Natural killer cell (primary cell): ENCODE results near the gene ERCC6L. TPM values are rescaled to one million over a fixed set of nuclear protein-coding genes. Genes with fewer than 3 reads are reported as not detected.
"Not testable (repeated sequence)": the region's sequence is repeated elsewhere in the genome, so short reads cannot be mapped to it uniquely, and the experiment has no call there.

Source experiments
- ATAC-seq, 3 donors: fragments of 150-1000 bp in 2 of 3; fragments of 200-7000 bp in 1 of 3; cut with Tn5 transposase; 1 replicate in 1 of 3; 2 replicates in 2 of 3; pipeline ENCODE4 v1.10.0; 2021; ENCODE audit warnings: mild to moderate bottlenecking in 2 of 3, moderate library complexity in 2 of 3
- DNase-seq, 2 donors: peaks; one replicate each; pipeline versions ENCODE4 v3.0.0 to v3.0.0-alpha.2; 2013 to 2021; ENCODE audit warnings: mixed read lengths in 1 of 2
- H3K27ac ChIP-seq: one replicate; pipeline ENCODE4 v1.5.1; 2013; ENCODE audit warnings: mild to moderate bottlenecking, low read length
- H3K27me3 ChIP-seq: one replicate; pipeline ENCODE4 v1.6.1; 2013; ENCODE audit warnings: low read length; ENCODE audit not compliant: control insufficient read depth, insufficient read depth
- H3K36me3 ChIP-seq: one replicate; pipeline ENCODE4 v1.6.1; 2013; ENCODE audit warnings: low read length; ENCODE audit not compliant: control insufficient read depth, insufficient read depth
- H3K4me1 ChIP-seq: one replicate; pipeline ENCODE4 v1.6.1; 2013; ENCODE audit warnings: low read length; ENCODE audit not compliant: control insufficient read depth, insufficient read depth
- H3K4me3 ChIP-seq: one replicate; pipeline ENCODE4 v1.5.1; 2013; ENCODE audit warnings: low read length
- H3K9me3 ChIP-seq: one replicate; pipeline ENCODE4 v1.6.1; 2013; ENCODE audit warnings: low read length; ENCODE audit not compliant: control insufficient read depth, insufficient read depth
- H3K27ac Mint-ChIP-seq, 2 donors: one replicate each; pipeline ENCODE4 v1.8.0; 2022; ENCODE audit warnings: mild to moderate bottlenecking in 2 of 2, mixed read lengths in 2 of 2, moderate library complexity in 1 of 2
- H3K27me3 Mint-ChIP-seq, 2 donors: one replicate each; pipeline ENCODE4 v1.8.0; 2022; ENCODE audit warnings: low read depth in 2 of 2, mixed read lengths in 2 of 2
- H3K36me3 Mint-ChIP-seq: one replicate; pipeline ENCODE4 v1.8.0; 2022; ENCODE audit warnings: mixed read lengths
- H3K4me1 Mint-ChIP-seq, 2 donors: one replicate each; pipeline ENCODE4 v1.8.0; 2022; ENCODE audit warnings: mixed read lengths in 2 of 2
- H3K4me3 Mint-ChIP-seq: one replicate; pipeline ENCODE4 v1.8.0; 2022; ENCODE audit warnings: mild to moderate bottlenecking, moderate library complexity, mixed read lengths
- H3K9me3 Mint-ChIP-seq, 2 donors: one replicate each; pipeline ENCODE4 v1.8.0; 2022; ENCODE audit warnings: mixed read lengths in 2 of 2
- CTCF ChIP-seq: fragments of 200-600 bp; IDR thresholded peaks from one replicate; pipeline ENCODE4 v1.8.0; 2022; ENCODE audit warnings: antibody characterized with exemption
- WGBS: methylation state at CpG from one replicate; pipeline ENCODE4 v1.1.7; 2013; ENCODE audit warnings: missing lambda C conversion rate; ENCODE audit not compliant: insufficient coverage; 5-methylcytosine and 5-hydroxymethylcytosine counted together
- intact Hi-C: fragments of 100-400 bp; cut with micrococcal nuclease; formaldehyde crosslinking; loops from one replicate; pipeline ENCODE4 v1.14.2; 2022
- total RNA-seq, 4 donors: library from RNA; stranded (reverse); fragments of 120-200 nt in 1 of 4; gene quantifications; one replicate each; pipeline versions ENCODE4 v1.2.3 to v1.2.4, GENCODE V29; 2013 to 2022

Gene ERCC6L
- total RNA-seq, 3 donors from 2014 or later (not counting 1 experiment from before 2014, with no cell fraction given) = 0.13 to 0.54 (median 0.28) TPM

- Mint-ChIP-seq H3K27me3 (no peaks in the 10 kb centered on the region), H3K27ac (no peak overlapping the region), H3K36me3 (no peaks in the 10 kb centered on the region), H3K4me1 (no peaks in the 10 kb centered on the region), H3K4me3 (peak overlapping the region; percentile 10), H3K9me3 (no peaks in the 10 kb centered on the region)
- intact Hi-C loops = no loop called here
- Histone ChIP-seq H3K4me3 (no peak overlapping the region), H3K36me3 (no peaks in the 10 kb centered on the region), H3K27me3 (no peaks in the 10 kb centered on the region), H3K27ac (no peak overlapping the region), H3K9me3 (no peaks in the 10 kb centered on the region), H3K4me1 (peaks cover 8% of the 10 kb centered on the region)
- 100% methylated on average over 3 of the region's 4 CpGs for WGBS
- DNase-seq (no peak), ATAC-seq (no peak)
- TF ChIP-seq CTCF = no peak
Measured at GRCh38 chrX:72236841-72237240, 2.0 kb downstream of the ERCC6L start.

GRCh38 chrX:72230290-72230689 is 8.5 kb downstream of the ERCC6L start:
- ATAC-seq (no peak), DNase-seq (no peak)
- WGBS = 100% methylated on average over 2 of the region's 3 CpGs
- Histone ChIP-seq H3K36me3 (no peaks in the 10 kb centered on the region), H3K27ac (no peak overlapping the region), H3K9me3 (no peaks in the 10 kb centered on the region), H3K4me3 (no peak overlapping the region), H3K4me1 (no peaks in the 10 kb centered on the region), H3K27me3 (no peaks in the 10 kb centered on the region)
- intact Hi-C loops = no loop called here
- TF ChIP-seq CTCF = no peak
- Mint-ChIP-seq H3K4me3 (no peak overlapping the region), H3K9me3 (no peaks in the 10 kb centered on the region), H3K27me3 (no peaks in the 10 kb centered on the region), H3K4me1 (no peaks in the 10 kb centered on the region), H3K27ac (no peak overlapping the region), H3K36me3 (no peaks in the 10 kb centered on the region)

- DNase-seq, H3K27me3 ChIP-seq, H3K36me3 ChIP-seq, H3K9me3 Mint-ChIP-seq, ATAC-seq, H3K27ac Mint-ChIP-seq, H3K27me3 Mint-ChIP-seq, H3K4me3 Mint-ChIP-seq, intact Hi-C loops, H3K4me3 ChIP-seq, H3K36me3 Mint-ChIP-seq, H3K27ac ChIP-seq, H3K4me1 ChIP-seq, H3K9me3 ChIP-seq, H3K4me1 Mint-ChIP-seq: not testable (repeated sequence)
- 100% methylated on average over 2 of the region's 3 CpGs for WGBS
Measured at GRCh38 chrX:72220375-72220774, 18.5 kb downstream of the ERCC6L start.

- TF ChIP-seq CTCF = no peak
- WGBS = no CpG with 5 or more reads among the region's 1 CpG
- no peaks in the 10 kb centered on the region for H3K9me3 Mint-ChIP-seq
- no peak overlapping the region for H3K27ac ChIP-seq
- H3K9me3 ChIP-seq = no peaks in the 10 kb centered on the region
- no peak for ATAC-seq
- H3K4me1 ChIP-seq = no peaks in the 10 kb centered on the region
- H3K36me3 Mint-ChIP-seq = no peaks in the 10 kb centered on the region
- no peaks in the 10 kb centered on the region for H3K36me3 ChIP-seq
- no peaks in the 10 kb centered on the region for H3K4me1 Mint-ChIP-seq
- H3K27ac Mint-ChIP-seq = no peak overlapping the region
- DNase-seq = no peak
- H3K27me3 Mint-ChIP-seq = no peaks in the 10 kb centered on the region
- no peak overlapping the region for H3K4me3 ChIP-seq
- intact Hi-C loops = no loop called here
- no peak overlapping the region for H3K4me3 Mint-ChIP-seq
- no peaks in the 10 kb centered on the region for H3K27me3 ChIP-seq
Measured at GRCh38 chrX:72216973-72217372, 21.9 kb downstream of the ERCC6L start.
